ENCODE measurements around the gene MAN1C1. TPM values are rescaled to one million over a fixed set of nuclear protein-coding genes. Genes with fewer than 3 reads are reported as not detected.

MAN1C1 gene
- total and polyA plus RNA-seq, 2 donors (not counting 3 experiments of a cell fraction or from before 2014, with no cell fraction given): 1.5 to 4.0 TPM

DNA sequence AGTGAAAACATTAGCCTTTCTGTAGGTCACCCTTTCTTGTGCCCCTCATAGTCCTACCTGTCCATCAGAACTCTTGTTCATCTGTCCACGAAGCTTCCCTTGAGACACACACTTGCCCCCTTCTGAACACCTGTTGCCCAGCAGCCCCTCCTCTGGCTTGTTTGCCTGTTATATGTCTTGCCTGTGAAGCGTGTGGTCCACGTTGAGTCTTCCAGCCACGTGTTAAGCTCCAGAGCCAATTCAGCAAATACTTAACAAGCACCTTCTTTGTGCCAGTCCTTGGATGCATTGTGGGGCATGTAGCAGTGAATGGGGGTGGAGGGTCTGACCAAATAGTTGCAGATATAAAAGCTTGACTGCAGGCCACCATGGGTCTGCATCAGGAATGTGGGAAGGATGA, 66.6 kb downstream of the MAN1C1 start:
- FAIRE-seq (no peak), DNase-seq (ENCODE audit: low read depth, low spot score) (no peak)
- Histone ChIP-seq H3K79me2 (ENCODE audit: control insufficient read depth, insufficient read depth, low read length) (no peaks in the 10 kb centered on the region), H4K20me1 (replicated peaks; ENCODE audit: control insufficient read depth, extremely low read depth, insufficient read depth, low read length) (no peaks in the 10 kb centered on the region), H2AFZ (ENCODE audit: low read depth, low read length) (no peak overlapping the region), H3K4me2 (ENCODE audit: insufficient read depth, low read length) (no peak overlapping the region), H3K27ac (ENCODE audit: insufficient read depth, low read depth, low read length) (no peak overlapping the region), H3K9ac (replicated peaks; ENCODE audit: extremely low read depth, insufficient read depth, low read length) (no peak overlapping the region), H3K36me3 (ENCODE audit: control insufficient read depth in 2 of 2, extremely low read depth in 1 of 2, insufficient read depth in 2 of 2, low read length in 2 of 2) (no peaks in the 10 kb centered on the region), H3K4me3 (replicated peaks in 1 of 3; ENCODE audit: insufficient read depth in 1 of 3, low read depth in 1 of 3, low read length in 3 of 3) (no peak overlapping the region), H3K9me3 (replicated peaks; ENCODE audit: control insufficient read depth, insufficient read depth, low read length) (no peaks in the 10 kb centered on the region), H3K4me1 (ENCODE audit: control insufficient read depth, extremely low read depth, insufficient read depth, low read length) (no peaks in the 10 kb centered on the region), H3K9me1 (replicated peaks; ENCODE audit: control insufficient read depth, extremely low read depth, insufficient read depth, low read length) (no peaks in the 10 kb centered on the region), H3K27me3 (ENCODE audit: control insufficient read depth in 2 of 2, insufficient read depth in 2 of 2, low read length in 2 of 2) (peaks cover 2 to 4% of the 10 kb centered on the region in 2 experiments)
- no TSS peak for BruUV-seq (replicated peaks)
- POLR2A ChIA-PET: interaction anchor here (0.8 kb wide), 1 partner anchor 24 kb away, joined by 7 read pairs; no protein-coding TSS in a partner anchor
- CTCF ChIA-PET: interaction anchor here (0.6 to 1.8 kb wide), 2 partner anchors 10 to 38 kb away, joined by 3 to 4 read pairs; no protein-coding TSS in a partner anchor
- TF ChIP-seq GATA2 (IDR thresholded peaks at IDR 0.05; ENCODE audit: insufficient read depth, insufficient read length, low read depth, low read length): no peak
- TF ChIP-seq POLR2A (IDR thresholded peaks at IDR 0.05; ENCODE audit: low read depth, low read length): no peak
- no peak for TF ChIP-seq POLR2AphosphoS5 (IDR thresholded peaks at IDR 0.05; ENCODE audit: insufficient read depth, low read depth, low read length)
- TF ChIP-seq MYC (IDR thresholded peaks at IDR 0.05; ENCODE audit: low read depth, low read length): no peak
- no peak for TF ChIP-seq MAX (IDR thresholded peaks at IDR 0.05; ENCODE audit: insufficient read depth, insufficient read length)
- TF ChIP-seq, protein P1, sequence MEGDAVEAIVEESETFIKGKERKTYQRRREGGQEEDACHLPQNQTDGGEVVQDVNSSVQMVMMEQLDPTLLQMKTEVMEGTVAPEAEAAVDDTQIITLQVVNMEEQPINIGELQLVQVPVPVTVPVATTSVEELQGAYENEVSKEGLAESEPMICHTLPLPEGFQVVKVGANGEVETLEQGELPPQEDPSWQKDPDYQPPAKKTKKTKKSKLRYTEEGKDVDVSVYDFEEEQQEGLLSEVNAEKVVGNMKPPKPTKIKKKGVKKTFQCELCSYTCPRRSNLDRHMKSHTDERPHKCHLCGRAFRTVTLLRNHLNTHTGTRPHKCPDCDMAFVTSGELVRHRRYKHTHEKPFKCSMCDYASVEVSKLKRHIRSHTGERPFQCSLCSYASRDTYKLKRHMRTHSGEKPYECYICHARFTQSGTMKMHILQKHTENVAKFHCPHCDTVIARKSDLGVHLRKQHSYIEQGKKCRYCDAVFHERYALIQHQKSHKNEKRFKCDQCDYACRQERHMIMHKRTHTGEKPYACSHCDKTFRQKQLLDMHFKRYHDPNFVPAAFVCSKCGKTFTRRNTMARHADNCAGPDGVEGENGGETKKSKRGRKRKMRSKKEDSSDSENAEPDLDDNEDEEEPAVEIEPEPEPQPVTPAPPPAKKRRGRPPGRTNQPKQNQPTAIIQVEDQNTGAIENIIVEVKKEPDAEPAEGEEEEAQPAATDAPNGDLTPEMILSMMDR (IDR thresholded peaks at IDR 0.05; ENCODE audit: extremely low read depth in 1 of 2, insufficient read depth in 1 of 2, low read depth in 1 of 2, low read length in 2 of 2): no peak
- TF ChIP-seq EZH2 (IDR thresholded peaks at IDR 0.05; ENCODE audit: borderline replicate concordance, low read depth, low read length, severe bottlenecking): no peak
- TF ChIP-seq JUN (IDR thresholded peaks at IDR 0.05; ENCODE audit: borderline replicate concordance, insufficient read depth, insufficient read length, low read depth): no peak
- TF ChIP-seq FOS (IDR thresholded peaks at IDR 0.05; ENCODE audit: borderline replicate concordance, insufficient read depth, low read length): no peak
- dilution Hi-C loops (cut with MboI; ENCODE audit: extremely low pct_ligation_motif_present, low sequenced_read_pairs) (no loop called here), intact Hi-C loops (cut with micrococcal nuclease) (no loop called here)

All from endothelial cell of umbilical vein (primary cell).